Measurements from ENCODE around the gene ZNF750.
A peak's percentile ranks its signal among the peaks of the same experiment; 100 is the strongest.

The ZNF750 gene

GRCh38 chr17:82782657-82783207 lies 57.1 kb downstream of the ZNF750 start:
- no CpG with 5 or more reads among the region's 42 CpGs for WGBS (ENCODE audit: extremely low coverage, insufficient coverage, insufficient read length)
- H3K79me1 ChIP-seq (ENCODE audit: low read length) = no peaks in the 10 kb centered on the region
- no peak overlapping the region for H2AFZ ChIP-seq (ENCODE audit: insufficient read depth, low read length, poor library complexity)
- peak overlapping the region; percentile 21 for H3K18ac ChIP-seq (ENCODE audit: low read length)
- no peak overlapping the region for H2BK5ac ChIP-seq (ENCODE audit: low read depth, low read length, poor library complexity)
- no peak overlapping the region for H3K23ac ChIP-seq (ENCODE audit: low read length)
- H4K8ac ChIP-seq (ENCODE audit: low read depth, low read length) = no peak overlapping the region
- no peaks in the 10 kb centered on the region for H3K9me3 ChIP-seq (ENCODE audit: insufficient read depth, low read depth, low read length)
- H3K4me2 ChIP-seq (ENCODE audit: low read length) = no peak overlapping the region
- H3K4me3 ChIP-seq (ENCODE audit: low read depth, low read length) = no peak overlapping the region
- H3K27ac ChIP-seq (ENCODE audit: low read depth, low read length) = no peak overlapping the region
- no peak overlapping the region for H2BK12ac ChIP-seq (ENCODE audit: low read length)
- H3K36me3 ChIP-seq (ENCODE audit: control insufficient read depth in 1 of 2, insufficient read depth in 2 of 2, low read length in 2 of 2) = peaks cover 13 to 14% of the 10 kb centered on the region in 2 experiments
- no peaks in the 10 kb centered on the region for H3K27me3 ChIP-seq (ENCODE audit: insufficient read depth, low read length)
- no peak overlapping the region for H2BK120ac ChIP-seq (ENCODE audit: insufficient read depth, low read length, poor library complexity)
- H2AK5ac ChIP-seq (ENCODE audit: low read length) = peak overlapping the region; percentile 4
- no peak overlapping the region for H3K14ac ChIP-seq (ENCODE audit: low read length)
- H3K79me2 ChIP-seq (ENCODE audit: control insufficient read depth, insufficient read depth, low read length, poor library complexity) = no peaks in the 10 kb centered on the region
- no peak for DNase-seq
- peak overlapping the region; percentile 12 for H4K12ac ChIP-seq (ENCODE audit: low read depth, low read length)
- no peak overlapping the region for H3K9ac ChIP-seq (ENCODE audit: low read length)
- H4K91ac ChIP-seq (ENCODE audit: low read depth, low read length) = no peak overlapping the region
- H3K4me1 ChIP-seq (ENCODE audit: control insufficient read depth in 1 of 2, insufficient read depth in 2 of 2, low read length in 2 of 2) = no peaks in the 10 kb centered on the region
- H3K4ac ChIP-seq (ENCODE audit: low read depth, low read length) = no peak overlapping the region

GRCh38 chr17:82781894-82782274 lies 57.9 kb downstream of the ZNF750 start:
- no peak overlapping the region for H2BK120ac ChIP-seq (ENCODE audit: insufficient read depth, low read length, poor library complexity)
- H4K8ac ChIP-seq (ENCODE audit: low read depth, low read length) = no peak overlapping the region
- H3K14ac ChIP-seq (ENCODE audit: low read length) = no peak overlapping the region
- no peak overlapping the region for H2AFZ ChIP-seq (ENCODE audit: insufficient read depth, low read length, poor library complexity)
- no peak overlapping the region for H3K27ac ChIP-seq (ENCODE audit: low read depth, low read length)
- peak overlapping the region; percentile 8 for H2BK12ac ChIP-seq (ENCODE audit: low read length)
- no peaks in the 10 kb centered on the region for H3K9me3 ChIP-seq (ENCODE audit: insufficient read depth, low read depth, low read length)
- no peaks in the 10 kb centered on the region for H3K79me2 ChIP-seq (ENCODE audit: control insufficient read depth, insufficient read depth, low read length, poor library complexity)
- WGBS (ENCODE audit: extremely low coverage, insufficient coverage, insufficient read length) = no CpG with 5 or more reads among the region's 8 CpGs
- H3K4me1 ChIP-seq (ENCODE audit: control insufficient read depth in 1 of 2, insufficient read depth in 2 of 2, low read length in 2 of 2) = no peaks in the 10 kb centered on the region
- no peak overlapping the region for H2AK5ac ChIP-seq (ENCODE audit: low read length)
- H3K27me3 ChIP-seq (ENCODE audit: insufficient read depth, low read length) = no peaks in the 10 kb centered on the region
- no peak overlapping the region for H3K4ac ChIP-seq (ENCODE audit: low read depth, low read length)
- no peak overlapping the region for H2BK5ac ChIP-seq (ENCODE audit: low read depth, low read length, poor library complexity)
- no peak overlapping the region for H4K91ac ChIP-seq (ENCODE audit: low read depth, low read length)
- no peak overlapping the region for H3K4me2 ChIP-seq (ENCODE audit: low read length)
- no peak overlapping the region for H3K4me3 ChIP-seq (ENCODE audit: low read depth, low read length)
- no peak overlapping the region for H3K23ac ChIP-seq (ENCODE audit: low read length)
- H3K18ac ChIP-seq (ENCODE audit: low read length) = no peak overlapping the region
- no peak overlapping the region for H3K9ac ChIP-seq (ENCODE audit: low read length)
- peak; percentile 71 to 87 for DNase-seq
- H4K12ac ChIP-seq (ENCODE audit: low read depth, low read length) = no peak overlapping the region
- H3K36me3 ChIP-seq (ENCODE audit: control insufficient read depth in 1 of 2, insufficient read depth in 2 of 2, low read length in 2 of 2) = peaks cover 13 to 14% of the 10 kb centered on the region in 2 experiments
- H3K79me1 ChIP-seq (ENCODE audit: low read length) = no peaks in the 10 kb centered on the region

- H3K27me3 ChIP-seq (ENCODE audit: insufficient read depth, low read length) = no peaks in the 10 kb centered on the region
- no CpG with 5 or more reads among the region's 27 CpGs for WGBS (ENCODE audit: extremely low coverage, insufficient coverage, insufficient read length)
- no peak overlapping the region for H3K27ac ChIP-seq (ENCODE audit: low read depth, low read length)
- H3K79me2 ChIP-seq (ENCODE audit: control insufficient read depth, insufficient read depth, low read length, poor library complexity) = no peaks in the 10 kb centered on the region
- H2BK5ac ChIP-seq (ENCODE audit: low read depth, low read length, poor library complexity) = no peak overlapping the region
- H4K91ac ChIP-seq (ENCODE audit: low read depth, low read length) = no peak overlapping the region
- no peak overlapping the region for H3K14ac ChIP-seq (ENCODE audit: low read length)
- H3K9ac ChIP-seq (ENCODE audit: low read length) = no peak overlapping the region
- no peak overlapping the region for H3K4ac ChIP-seq (ENCODE audit: low read depth, low read length)
- H3K4me1 ChIP-seq (ENCODE audit: control insufficient read depth in 1 of 2, insufficient read depth in 2 of 2, low read length in 2 of 2) = no peaks in the 10 kb centered on the region
- no peak overlapping the region for H2BK12ac ChIP-seq (ENCODE audit: low read length)
- H2AFZ ChIP-seq (ENCODE audit: insufficient read depth, low read length, poor library complexity) = no peak overlapping the region
- no peaks in the 10 kb centered on the region for H3K79me1 ChIP-seq (ENCODE audit: low read length)
- H3K4me2 ChIP-seq (ENCODE audit: low read length) = no peak overlapping the region
- H2AK5ac ChIP-seq (ENCODE audit: low read length) = no peak overlapping the region
- H3K18ac ChIP-seq (ENCODE audit: low read length) = no peak overlapping the region
- H3K9me3 ChIP-seq (ENCODE audit: insufficient read depth, low read depth, low read length) = peaks cover 2% of the 10 kb centered on the region
- DNase-seq = no peak
- peaks cover 16 to 18% of the 10 kb centered on the region in 2 experiments for H3K36me3 ChIP-seq (ENCODE audit: control insufficient read depth in 1 of 2, insufficient read depth in 2 of 2, low read length in 2 of 2)
- no peak overlapping the region for H4K12ac ChIP-seq (ENCODE audit: low read depth, low read length)
- no peak overlapping the region for H4K8ac ChIP-seq (ENCODE audit: low read depth, low read length)
- no peak overlapping the region for H2BK120ac ChIP-seq (ENCODE audit: insufficient read depth, low read length, poor library complexity)
- H3K4me3 ChIP-seq (ENCODE audit: low read depth, low read length) = no peak overlapping the region
- H3K23ac ChIP-seq (ENCODE audit: low read length) = no peak overlapping the region
Observed at GRCh38 chr17:82780971-82781893, 58.6 kb downstream of the ZNF750 start.

- Histone ChIP-seq H3K4me1 (ENCODE audit: control insufficient read depth in 1 of 2, insufficient read depth in 2 of 2, low read length in 2 of 2) (no peaks in the 10 kb centered on the region), H2AFZ (ENCODE audit: insufficient read depth, low read length, poor library complexity) (no peak overlapping the region), H3K4ac (ENCODE audit: low read depth, low read length) (no peak overlapping the region), H4K8ac (ENCODE audit: low read depth, low read length) (no peak overlapping the region), H3K27ac (ENCODE audit: low read depth, low read length) (no peak overlapping the region), H3K4me2 (ENCODE audit: low read length) (no peak overlapping the region), H3K79me2 (ENCODE audit: control insufficient read depth, insufficient read depth, low read length, poor library complexity) (no peaks in the 10 kb centered on the region), H3K23ac (ENCODE audit: low read length) (no peak overlapping the region), H3K79me1 (ENCODE audit: low read length) (no peaks in the 10 kb centered on the region), H3K36me3 (ENCODE audit: control insufficient read depth in 1 of 2, insufficient read depth in 2 of 2, low read length in 2 of 2) (peaks cover 18 to 19% of the 10 kb centered on the region in 2 experiments), H2BK120ac (ENCODE audit: insufficient read depth, low read length, poor library complexity) (no peak overlapping the region), H3K14ac (ENCODE audit: low read length) (no peak overlapping the region), H2AK5ac (ENCODE audit: low read length) (no peak overlapping the region), H3K4me3 (ENCODE audit: low read depth, low read length) (no peak overlapping the region), H3K18ac (ENCODE audit: low read length) (no peak overlapping the region), H2BK5ac (ENCODE audit: low read depth, low read length, poor library complexity) (no peak overlapping the region), H4K12ac (ENCODE audit: low read depth, low read length) (no peak overlapping the region), H3K9ac (ENCODE audit: low read length) (no peak overlapping the region), H3K9me3 (ENCODE audit: insufficient read depth, low read depth, low read length) (peaks cover 2% of the 10 kb centered on the region), H4K91ac (ENCODE audit: low read depth, low read length) (no peak overlapping the region), H2BK12ac (ENCODE audit: low read length) (no peak overlapping the region), H3K27me3 (ENCODE audit: insufficient read depth, low read length) (no peaks in the 10 kb centered on the region)
- WGBS (ENCODE audit: extremely low coverage, insufficient coverage, insufficient read length) = no CpG with 5 or more reads among the region's 12 CpGs
- DNase-seq = no peak
Observed at GRCh38 chr17:82780195-82780594, 59.6 kb downstream of the ZNF750 start.
